ENCODE measurements around the gene SDK1.

SDK1 gene

GRCh38 chr7:4049202-4049601 lies 748.1 kb downstream of the SDK1 start:
- Histone ChIP-seq H3K9me3 (ENCODE audit: control insufficient read depth, low read length) (no peaks in the 10 kb centered on the region), H3K9ac (ENCODE audit: low read length) (no peak overlapping the region), H3K4me1 (ENCODE audit: control insufficient read depth, insufficient read depth, low read length) (no peaks in the 10 kb centered on the region), H3K4me3 (ENCODE audit: low read length) (no peak overlapping the region), H3K36me3 (ENCODE audit: control insufficient read depth, insufficient read depth, low read length, severe bottlenecking) (no peaks in the 10 kb centered on the region), H3K27me3 (replicated peaks; ENCODE audit: control insufficient read depth, insufficient read depth, low read length) (no peaks in the 10 kb centered on the region)
- no peak for DNase-seq (ENCODE audit: low read depth)

- Histone ChIP-seq H3K27me3 (replicated peaks; ENCODE audit: control insufficient read depth, insufficient read depth, low read length) (no peaks in the 10 kb centered on the region), H3K4me3 (ENCODE audit: low read length) (no peak overlapping the region), H3K36me3 (ENCODE audit: control insufficient read depth, insufficient read depth, low read length, severe bottlenecking) (no peaks in the 10 kb centered on the region), H3K4me1 (ENCODE audit: control insufficient read depth, insufficient read depth, low read length) (no peaks in the 10 kb centered on the region), H3K9me3 (ENCODE audit: control insufficient read depth, low read length) (no peaks in the 10 kb centered on the region), H3K9ac (ENCODE audit: low read length) (no peak overlapping the region)
- no peak for DNase-seq (ENCODE audit: low read depth)
Observed at GRCh38 chr7:4050126-4050660, 749.1 kb downstream of the SDK1 start.

- Histone ChIP-seq H3K36me3 (ENCODE audit: control insufficient read depth, insufficient read depth, low read length, severe bottlenecking) (no peaks in the 10 kb centered on the region), H3K9ac (ENCODE audit: low read length) (no peak overlapping the region), H3K9me3 (ENCODE audit: control insufficient read depth, low read length) (no peaks in the 10 kb centered on the region), H3K27me3 (replicated peaks; ENCODE audit: control insufficient read depth, insufficient read depth, low read length) (no peaks in the 10 kb centered on the region), H3K4me1 (ENCODE audit: control insufficient read depth, insufficient read depth, low read length) (no peaks in the 10 kb centered on the region), H3K4me3 (ENCODE audit: low read length) (no peak overlapping the region)
- DNase-seq (ENCODE audit: low read depth): no peak
Observed at GRCh38 chr7:4051696-4052095, 750.6 kb downstream of the SDK1 start.

- H3K27me3 ChIP-seq (replicated peaks; ENCODE audit: control insufficient read depth, insufficient read depth, low read length): no peaks in the 10 kb centered on the region
Observed at GRCh38 chr7:4052130-4052529, 751.1 kb downstream of the SDK1 start.

GRCh38 chr7:4054158-4054557 lies 753.1 kb downstream of the SDK1 start:
- Histone ChIP-seq H3K4me3 (ENCODE audit: low read length) (no peak overlapping the region), H3K9me3 (ENCODE audit: control insufficient read depth, low read length) (no peaks in the 10 kb centered on the region), H3K27me3 (replicated peaks; ENCODE audit: control insufficient read depth, insufficient read depth, low read length) (no peaks in the 10 kb centered on the region), H3K4me1 (ENCODE audit: control insufficient read depth, insufficient read depth, low read length) (no peaks in the 10 kb centered on the region), H3K36me3 (ENCODE audit: control insufficient read depth, insufficient read depth, low read length, severe bottlenecking) (no peaks in the 10 kb centered on the region), H3K9ac (ENCODE audit: low read length) (no peak overlapping the region)
- no peak for DNase-seq (ENCODE audit: low read depth)

More at GRCh38 chr7:4052130-4052529, 751.1 kb downstream of the SDK1 start:
- Histone ChIP-seq H3K9ac (ENCODE audit: low read length) (no peak overlapping the region), H3K36me3 (ENCODE audit: control insufficient read depth, insufficient read depth, low read length, severe bottlenecking) (no peaks in the 10 kb centered on the region), H3K4me1 (ENCODE audit: control insufficient read depth, insufficient read depth, low read length) (no peaks in the 10 kb centered on the region), H3K4me3 (ENCODE audit: low read length) (no peak overlapping the region), H3K9me3 (ENCODE audit: control insufficient read depth, low read length) (no peaks in the 10 kb centered on the region)
- peak; percentile 51 for DNase-seq (ENCODE audit: low read depth)

GRCh38 chr7:4056552-4057288 lies 755.7 kb downstream of the SDK1 start:
- Histone ChIP-seq H3K27me3 (replicated peaks; ENCODE audit: control insufficient read depth, insufficient read depth, low read length) (no peaks in the 10 kb centered on the region), H3K36me3 (ENCODE audit: control insufficient read depth, insufficient read depth, low read length, severe bottlenecking) (no peaks in the 10 kb centered on the region), H3K4me3 (ENCODE audit: low read length) (no peak overlapping the region), H3K9ac (ENCODE audit: low read length) (no peak overlapping the region), H3K9me3 (ENCODE audit: control insufficient read depth, low read length) (no peaks in the 10 kb centered on the region), H3K4me1 (ENCODE audit: control insufficient read depth, insufficient read depth, low read length) (no peaks in the 10 kb centered on the region)
- DNase-seq (ENCODE audit: low read depth): no peak

DNA sequence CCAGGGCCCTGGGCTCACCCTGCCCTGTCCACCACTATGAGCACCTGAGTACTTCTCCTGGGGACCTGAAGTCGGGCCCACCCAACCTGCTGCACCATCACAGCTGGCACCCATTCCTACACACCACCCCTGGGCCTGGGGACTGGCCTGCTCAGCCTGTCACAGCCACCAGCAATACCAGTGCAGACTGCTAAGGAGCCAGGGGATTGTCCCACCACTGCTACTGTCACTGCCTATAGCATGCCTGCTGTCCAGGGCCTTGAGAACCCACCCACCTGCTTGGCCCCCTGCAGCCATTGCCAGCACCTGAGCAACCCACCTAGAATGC lies 756.2 kb downstream of the SDK1 start:
- Histone ChIP-seq H3K36me3 (ENCODE audit: control insufficient read depth, insufficient read depth, low read length, severe bottlenecking) (no peaks in the 10 kb centered on the region), H3K9ac (ENCODE audit: low read length) (no peak overlapping the region), H3K27me3 (replicated peaks; ENCODE audit: control insufficient read depth, insufficient read depth, low read length) (no peaks in the 10 kb centered on the region), H3K4me1 (ENCODE audit: control insufficient read depth, insufficient read depth, low read length) (no peaks in the 10 kb centered on the region), H3K9me3 (ENCODE audit: control insufficient read depth, low read length) (no peaks in the 10 kb centered on the region), H3K4me3 (ENCODE audit: low read length) (no peak overlapping the region)
- DNase-seq (ENCODE audit: low read depth): no peak

GRCh38 chr7:4058158-4058557 lies 757.1 kb downstream of the SDK1 start:
- Histone ChIP-seq H3K9me3 (ENCODE audit: control insufficient read depth, low read length) (no peaks in the 10 kb centered on the region), H3K9ac (ENCODE audit: low read length) (no peak overlapping the region), H3K27me3 (replicated peaks; ENCODE audit: control insufficient read depth, insufficient read depth, low read length) (no peaks in the 10 kb centered on the region), H3K4me3 (ENCODE audit: low read length) (no peak overlapping the region), H3K4me1 (ENCODE audit: control insufficient read depth, insufficient read depth, low read length) (no peaks in the 10 kb centered on the region), H3K36me3 (ENCODE audit: control insufficient read depth, insufficient read depth, low read length, severe bottlenecking) (no peaks in the 10 kb centered on the region)
- DNase-seq (ENCODE audit: low read depth): no peak

DNA sequence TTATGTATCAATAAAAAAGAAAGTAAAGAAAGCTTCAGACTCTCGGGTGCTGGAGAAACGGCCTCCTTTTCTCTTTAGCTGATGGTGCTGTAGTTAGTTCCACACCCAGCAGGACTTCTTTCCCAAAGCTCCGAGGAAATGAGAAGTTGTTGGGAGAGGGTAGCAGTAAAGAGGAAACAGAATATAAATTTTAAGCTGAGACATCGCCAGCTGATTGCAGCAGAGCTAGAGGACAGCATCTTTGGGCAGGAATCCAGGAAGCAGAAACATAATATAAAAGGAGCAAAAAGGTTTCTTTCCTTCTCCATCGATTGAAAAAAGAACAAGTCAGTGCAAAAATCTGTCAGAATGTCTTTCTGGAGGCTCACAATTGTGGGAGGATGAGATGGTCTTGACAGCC lies 764.1 kb downstream of the SDK1 start:
- peak; percentile 11 for DNase-seq (ENCODE audit: low read depth)
- H3K4me1 ChIP-seq (ENCODE audit: control insufficient read depth, insufficient read depth, low read length): no peaks in the 10 kb centered on the region

DNA sequence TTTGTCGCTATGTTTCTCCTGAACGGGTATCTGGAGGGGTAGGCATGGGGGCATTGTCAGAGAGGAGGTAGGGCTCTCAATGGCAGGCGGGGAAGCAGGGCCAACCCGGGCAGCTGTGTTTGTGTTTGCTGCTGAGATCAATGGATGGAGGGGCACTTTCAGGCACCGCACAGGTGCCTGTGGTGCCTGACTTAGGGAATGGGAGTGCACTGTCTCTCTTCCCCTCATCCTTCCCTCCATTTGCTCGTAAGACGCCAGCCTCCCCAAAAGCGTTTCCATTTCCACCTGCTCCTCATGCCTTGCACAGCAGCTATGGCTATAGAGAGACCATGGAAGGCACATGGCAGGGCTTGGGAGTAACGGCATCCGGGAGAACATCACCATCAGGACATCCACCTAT lies 765.2 kb downstream of the SDK1 start:
- no peak for DNase-seq (ENCODE audit: low read depth)
- no peaks in the 10 kb centered on the region for H3K4me1 ChIP-seq (ENCODE audit: control insufficient read depth, insufficient read depth, low read length)
- H3K36me3 ChIP-seq (ENCODE audit: control insufficient read depth, insufficient read depth, low read length, severe bottlenecking): no peaks in the 10 kb centered on the region

More for the DNA sequence above, 764.1 kb downstream of the SDK1 start:
- no peaks in the 10 kb centered on the region for H3K9me3 ChIP-seq (ENCODE audit: control insufficient read depth, low read length)
- no peak overlapping the region for H3K9ac ChIP-seq (ENCODE audit: low read length)
- H3K4me3 ChIP-seq (ENCODE audit: low read length): peak overlapping the region; percentile 22
- H3K27me3 ChIP-seq (replicated peaks; ENCODE audit: control insufficient read depth, insufficient read depth, low read length): no peaks in the 10 kb centered on the region
- no peaks in the 10 kb centered on the region for H3K36me3 ChIP-seq (ENCODE audit: control insufficient read depth, insufficient read depth, low read length, severe bottlenecking)

DNA sequence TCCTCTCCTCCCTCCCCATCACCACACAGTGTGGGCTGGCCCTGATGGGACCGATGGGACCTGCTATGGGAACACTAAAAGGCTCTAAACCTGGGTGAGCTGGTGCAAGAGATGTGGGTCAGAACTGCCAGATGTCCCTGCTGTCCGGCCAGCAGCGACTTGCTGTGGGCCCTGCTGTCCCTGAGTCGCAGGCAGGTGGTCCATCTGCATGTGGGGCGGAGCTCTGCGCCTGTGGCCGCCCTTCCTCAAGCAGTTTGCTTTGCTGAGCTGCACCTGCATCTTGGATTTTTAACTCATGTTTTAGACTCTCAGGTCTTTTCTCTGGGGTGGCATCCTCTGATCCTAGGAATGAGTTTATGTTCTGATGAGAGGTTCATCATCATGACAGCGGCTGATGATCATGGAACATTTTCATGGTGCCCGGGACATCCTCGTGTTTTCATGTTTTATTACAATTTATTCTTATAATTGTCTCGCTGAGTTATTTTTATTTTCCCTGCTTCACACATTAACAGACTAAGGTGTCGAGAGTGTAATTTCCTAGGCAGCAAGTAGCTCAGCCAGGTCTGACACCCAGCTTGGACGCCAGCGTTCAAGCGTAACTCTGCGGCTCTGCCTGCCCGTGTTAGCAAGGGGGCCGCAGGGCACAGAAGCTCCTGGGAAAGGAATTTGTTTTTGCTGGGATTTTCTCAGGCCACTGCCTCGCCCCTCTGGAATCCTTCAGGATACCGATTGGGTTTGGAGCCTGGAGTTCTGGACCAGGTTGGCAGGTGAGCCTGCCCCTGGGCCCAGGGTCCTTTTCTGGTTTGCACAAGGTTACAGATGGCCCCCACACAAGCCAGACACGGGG lies 765.8 kb downstream of the SDK1 start:
- H3K9ac ChIP-seq (ENCODE audit: low read length): no peak overlapping the region
- H3K9me3 ChIP-seq (ENCODE audit: control insufficient read depth, low read length): no peaks in the 10 kb centered on the region
- no peaks in the 10 kb centered on the region for H3K27me3 ChIP-seq (replicated peaks; ENCODE audit: control insufficient read depth, insufficient read depth, low read length)
- no peak for DNase-seq (ENCODE audit: low read depth)
- no peaks in the 10 kb centered on the region for H3K36me3 ChIP-seq (ENCODE audit: control insufficient read depth, insufficient read depth, low read length, severe bottlenecking)
- no peak overlapping the region for H3K4me3 ChIP-seq (ENCODE audit: low read length)
- H3K4me1 ChIP-seq (ENCODE audit: control insufficient read depth, insufficient read depth, low read length): no peaks in the 10 kb centered on the region

More for the DNA sequence above, 765.2 kb downstream of the SDK1 start:
- Histone ChIP-seq H3K4me3 (ENCODE audit: low read length) (no peak overlapping the region), H3K9ac (ENCODE audit: low read length) (no peak overlapping the region), H3K27me3 (replicated peaks; ENCODE audit: control insufficient read depth, insufficient read depth, low read length) (no peaks in the 10 kb centered on the region), H3K9me3 (ENCODE audit: control insufficient read depth, low read length) (no peaks in the 10 kb centered on the region)

Data from adipocyte (in vitro differentiated cells).